SK-N-SH (cell line): Measurements from ENCODE around the gene CCKAR. TPM values are rescaled to one million over a fixed set of nuclear protein-coding genes. Genes with fewer than 3 reads are reported as not detected.

Experiments used
- CTCF ChIA-PET: fragments of 300-600, 350-600 bp; formaldehyde crosslinking; extraction: SDS; loops from one replicate; lab custom pipeline; 2021; lab: Yijun Ruan, JAX
- POLR2A ChIA-PET: fragments of 350-600 bp; sonication (Branson Sonifier 250); formaldehyde crosslinking; extraction: SDS; loops from one replicate; lab custom pipeline; 2020; ENCODE audit warnings: antibody characterized with exemption, inconsistent platforms; lab: Yijun Ruan, JAX
- DNase-seq: peaks from one replicate; pipeline ENCODE4 v3.0.0; 2012
- H2AFZ ChIP-seq: fragments of 200-600 bp; sonication (generic); 2 replicates; pipeline ENCODE4 v1.8.1; 2016; ENCODE audit warnings: antibody characterized with exemption, mild to moderate bottlenecking, low read depth
- H3F3A ChIP-seq: fragments of 200-600 bp; sonication (generic); replicated peaks from 2 replicates; pipeline ENCODE3; 2016; ENCODE audit warnings: antibody characterized with exemption, mild to moderate bottlenecking; ENCODE audit not compliant: insufficient read depth
- H3K27ac ChIP-seq, 2 experiments: fragments of 200-500 bp in 1 of 2; fragments of 200-600 bp in 1 of 2; sonication (Bioruptor generic) in 1 of 2; sonication (generic), shearing (Covaris generic) in 1 of 2; 2 replicates each; pipeline versions ENCODE4 v1.5.1 to v1.6.1; 2014 to 2016; ENCODE audit warnings: low read depth in 2 of 2, inconsistent platforms in 1 of 2, low read length in 1 of 2, mild to moderate bottlenecking in 1 of 2, mixed read lengths in 1 of 2
- H3K27me3 ChIP-seq: fragments of 200-600 bp; sonication (generic), shearing (Covaris generic); 2 replicates; pipeline ENCODE4 v1.6.1; 2016; ENCODE audit warnings: mixed run types; ENCODE audit not compliant: insufficient read depth
- H3K36me3 ChIP-seq, 2 experiments: fragments of 200-500 bp in 1 of 2; fragments of 200-600 bp in 1 of 2; sonication (Bioruptor generic) in 1 of 2; sonication (generic) in 1 of 2; replicated peaks in 1 of 2; 2 replicates each; pipeline versions ENCODE3 to v1.5.1; 2014 to 2016; ENCODE audit warnings: low read length in 1 of 2, mild to moderate bottlenecking in 1 of 2; ENCODE audit not compliant: insufficient read depth in 2 of 2, control insufficient read depth in 1 of 2
- H3K4me1 ChIP-seq, 2 experiments: fragments of 200-500 bp in 1 of 2; fragments of 200-600 bp in 1 of 2; sonication (Bioruptor generic) in 1 of 2; sonication (generic), shearing (Covaris generic) in 1 of 2; 2 replicates each; pipeline versions ENCODE4 v1.5.1 to v1.6.1; 2014 to 2016; ENCODE audit warnings: low read depth in 1 of 2, low read length in 1 of 2, mixed run types in 1 of 2; ENCODE audit not compliant: insufficient read depth in 2 of 2, control insufficient read depth in 1 of 2
- H3K4me2 ChIP-seq: fragments of 200-600 bp; sonication (generic), shearing (Covaris generic); 2 replicates; pipeline ENCODE4 v1.6.1; 2017; ENCODE audit warnings: mixed run types
- H3K4me3 ChIP-seq, 2 experiments: fragments of 200-500 bp in 1 of 2; fragments of 200-600 bp in 1 of 2; sonication (Bioruptor generic) in 1 of 2; sonication (generic), shearing (Covaris generic) in 1 of 2; 2 replicates each; pipeline versions ENCODE4 v1.5.1 to v1.8.1; 2014 to 2016; ENCODE audit warnings: low read depth in 2 of 2, inconsistent platforms in 1 of 2, low read length in 1 of 2, mild to moderate bottlenecking in 1 of 2, mixed read lengths in 1 of 2, moderate library complexity in 1 of 2
- H3K79me2 ChIP-seq: fragments of 200-600 bp; sonication (generic); 2 replicates; pipeline ENCODE4 v1.8.1; 2017; ENCODE audit warnings: mild to moderate bottlenecking; ENCODE audit not compliant: insufficient read depth
- H3K9ac ChIP-seq: fragments of 200-600 bp; sonication (generic); 2 replicates; pipeline ENCODE4 v1.6.1; 2017; ENCODE audit warnings: mixed run types
- H3K9me2 ChIP-seq: fragments of 200-600 bp; sonication (generic); 2 replicates; pipeline ENCODE4 v1.6.1; 2017; ENCODE audit warnings: mixed run types
- H3K9me3 ChIP-seq: fragments of 200-600 bp; sonication (generic); 2 replicates; pipeline ENCODE4 v1.6.1; 2017; ENCODE audit warnings: mixed run types, mild to moderate bottlenecking, moderate library complexity
- H4K20me1 ChIP-seq: fragments of 200-600 bp; sonication (generic); 2 replicates; pipeline ENCODE4 v1.6.1; 2017; ENCODE audit warnings: mild to moderate bottlenecking, mixed run types; ENCODE audit not compliant: insufficient read depth
- CHD2 ChIP-seq: fragments of 150-350 bp; IDR thresholded peaks from 2 replicates; pipeline ENCODE4 v1.6.1; 2018; ENCODE audit warnings: low read length; ENCODE audit not compliant: partially characterized antibody
- EP300 ChIP-seq, 2 experiments: IDR thresholded peaks; 2 replicates each; pipeline versions ENCODE4 v1.4.0 to v1.6.1; 2012; ENCODE audit warnings: borderline replicate concordance in 1 of 2, low read depth in 1 of 2, low read length in 1 of 2
- EZH2phosphoT487 ChIP-seq: fragments of 200-600 bp; sonication (generic); IDR thresholded peaks from 2 replicates; pipeline ENCODE4 v1.6.1; 2017; ENCODE audit warnings: low read depth, mixed run types, mild to moderate bottlenecking, antibody characterized with exemption, moderate library complexity, borderline replicate concordance
- FOSL2 ChIP-seq: IDR thresholded peaks from 2 replicates; pipeline ENCODE4 v1.4.0; 2012; ENCODE audit warnings: low read depth, mild to moderate bottlenecking, moderate library complexity, borderline replicate concordance
- GABPA ChIP-seq: IDR thresholded peaks from 2 replicates; pipeline ENCODE4 v1.4.0; 2012; ENCODE audit warnings: low read depth, mild to moderate bottlenecking
- IRF3 ChIP-seq: fragments of 150-350 bp; IDR thresholded peaks from 2 replicates; pipeline ENCODE4 v1.6.1; 2016; ENCODE audit warnings: mild to moderate bottlenecking, low read depth, low read length
- MAX ChIP-seq: IDR thresholded peaks from 2 replicates; pipeline ENCODE4 v1.4.0; 2012; ENCODE audit warnings: low read depth
- MXI1 ChIP-seq: IDR thresholded peaks from 2 replicates; pipeline ENCODE4 v1.6.1; 2012; ENCODE audit warnings: mild to moderate bottlenecking, low read depth, low read length, improper control_type of control experiment
- NFIC ChIP-seq: IDR thresholded peaks from 2 replicates; pipeline ENCODE4 v1.4.0; 2012; ENCODE audit warnings: borderline replicate concordance
- NRF1 ChIP-seq: IDR thresholded peaks from 2 replicates; pipeline ENCODE4 v1.6.1; 2012; ENCODE audit warnings: low read depth, mild to moderate bottlenecking, low read length
- PBX3 ChIP-seq: IDR thresholded peaks from 2 replicates; pipeline ENCODE4; 2012
- REST ChIP-seq: IDR thresholded peaks from 2 replicates; pipeline ENCODE4 v1.6.1; 2012; ENCODE audit warnings: mild to moderate bottlenecking, low read depth, low read length, moderate library complexity
- RXRA ChIP-seq: IDR thresholded peaks from 2 replicates; pipeline ENCODE4 v1.4.0; 2012; ENCODE audit warnings: low read depth, mild to moderate bottlenecking, borderline replicate concordance
- SIN3A ChIP-seq: IDR thresholded peaks from 2 replicates; pipeline ENCODE4 v1.6.1; 2012; ENCODE audit warnings: low read depth, mild to moderate bottlenecking, low read length, moderate library complexity, borderline replicate concordance
- SMC3 ChIP-seq: IDR thresholded peaks from 2 replicates; pipeline ENCODE4 v1.6.1; 2012; ENCODE audit warnings: low read depth, low read length, improper control_type of control experiment
- TEAD4 ChIP-seq: IDR thresholded peaks from 2 replicates; pipeline ENCODE4 v1.4.0; 2012; ENCODE audit warnings: mild to moderate bottlenecking, borderline replicate concordance; ENCODE audit not compliant: insufficient read depth
- WGBS: methylation state at CpG from one replicate; pipeline ENCODE4 v1.1.6; 2017; ENCODE audit warnings: low lambda C conversion rate; 5-methylcytosine and 5-hydroxymethylcytosine counted together
- polyA plus RNA-seq, 3 experiments: library from polyadenylated mRNA; depleted of rRNA; stranded (reverse); fragments of >200 nt; gene quantifications; 2 replicates each; pipeline ENCODE4 v1.2.3, GENCODE V29; 2012
- TF ChIP-seq, protein P1 (sequence below): IDR thresholded peaks from 2 replicates; pipeline ENCODE4 v1.4.0; 2012; ENCODE audit warnings: low read depth, borderline replicate concordance
- TF ChIP-seq, protein P2 (sequence below): fragments of 200-600 bp; sonication (generic); IDR thresholded peaks from 2 replicates; pipeline ENCODE4 v1.6.1; 2017; ENCODE audit warnings: antibody characterized with exemption, mild to moderate bottlenecking, moderate library complexity

Gene CCKAR
- polyA plus RNA-seq, 1 of the 3 experiments (the other 2 are of a cell fraction): not detected

DNA sequence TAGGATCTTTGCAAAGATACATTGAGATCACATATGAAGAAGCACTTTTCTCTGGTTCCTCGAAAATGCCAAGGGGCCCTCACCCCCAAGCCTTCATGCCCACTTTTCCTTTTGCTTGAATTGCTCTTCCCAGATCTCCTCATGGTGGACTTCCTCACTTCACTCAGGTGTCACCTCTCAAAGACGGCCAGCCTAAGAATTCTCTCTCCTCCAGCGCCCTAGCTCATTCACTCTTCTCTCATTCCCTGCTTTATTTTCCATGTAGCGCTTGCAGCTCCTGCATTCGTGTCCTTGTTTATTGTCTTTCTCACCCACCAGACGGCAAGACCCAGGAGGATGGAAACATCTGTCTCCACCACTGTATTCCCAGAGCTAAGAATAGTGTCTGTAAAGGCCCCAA lies 32.9 kb downstream of the CCKAR start (continued):
- no peak for TF ChIP-seq REST
- no peak for TF ChIP-seq SIN3A
- TF ChIP-seq CHD2: no peak
- TF ChIP-seq, protein P1, sequence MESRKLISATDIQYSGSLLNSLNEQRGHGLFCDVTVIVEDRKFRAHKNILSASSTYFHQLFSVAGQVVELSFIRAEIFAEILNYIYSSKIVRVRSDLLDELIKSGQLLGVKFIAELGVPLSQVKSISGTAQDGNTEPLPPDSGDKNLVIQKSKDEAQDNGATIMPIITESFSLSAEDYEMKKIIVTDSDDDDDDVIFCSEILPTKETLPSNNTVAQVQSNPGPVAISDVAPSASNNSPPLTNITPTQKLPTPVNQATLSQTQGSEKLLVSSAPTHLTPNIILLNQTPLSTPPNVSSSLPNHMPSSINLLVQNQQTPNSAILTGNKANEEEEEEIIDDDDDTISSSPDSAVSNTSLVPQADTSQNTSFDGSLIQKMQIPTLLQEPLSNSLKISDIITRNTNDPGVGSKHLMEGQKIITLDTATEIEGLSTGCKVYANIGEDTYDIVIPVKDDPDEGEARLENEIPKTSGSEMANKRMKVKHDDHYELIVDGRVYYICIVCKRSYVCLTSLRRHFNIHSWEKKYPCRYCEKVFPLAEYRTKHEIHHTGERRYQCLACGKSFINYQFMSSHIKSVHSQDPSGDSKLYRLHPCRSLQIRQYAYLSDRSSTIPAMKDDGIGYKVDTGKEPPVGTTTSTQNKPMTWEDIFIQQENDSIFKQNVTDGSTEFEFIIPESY: no peak
- TF ChIP-seq PBX3: no peak
- TF ChIP-seq NRF1: no peak
- TF ChIP-seq MXI1: no peak

DNA sequence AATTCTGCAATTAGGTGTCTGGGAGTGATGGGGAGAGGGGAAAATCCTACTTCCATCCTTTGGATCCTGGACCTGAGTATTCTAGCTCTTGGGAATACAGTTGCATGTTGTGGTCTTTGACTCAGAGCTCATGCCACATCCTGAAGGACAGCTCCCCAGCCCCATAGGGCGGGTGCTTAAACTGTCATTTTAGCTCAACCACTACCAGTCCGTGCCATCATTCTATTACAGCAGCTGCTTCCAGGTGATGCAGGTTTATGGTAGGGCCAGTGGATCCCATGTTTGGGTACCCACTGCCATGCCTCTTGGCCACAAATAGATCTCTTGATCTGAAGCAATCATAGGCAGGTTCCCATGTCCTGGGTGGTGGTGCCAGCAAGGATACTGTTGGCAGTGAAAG lies 34.7 kb downstream of the CCKAR start:
- no peaks in the 10 kb centered on the region for H3K79me2 ChIP-seq
- no peak overlapping the region for H3K4me3 ChIP-seq
- H3K36me3 ChIP-seq: no peaks in the 10 kb centered on the region
- H4K20me1 ChIP-seq: no peaks in the 10 kb centered on the region
- no peak overlapping the region for H3K27ac ChIP-seq
- no peaks in the 10 kb centered on the region for H3K27me3 ChIP-seq
- peaks cover 0 to 14% of the 10 kb centered on the region in 2 experiments; a peak in 1 of 4 replicates for H3K4me1 ChIP-seq
- H3K9me3 ChIP-seq: no peaks in the 10 kb centered on the region
- no peak overlapping the region for H3K4me2 ChIP-seq
- H3K9me2 ChIP-seq: no peaks in the 10 kb centered on the region
- POLR2A ChIA-PET: no interaction called here
- CTCF ChIA-PET: no interaction called here
- H3F3A ChIP-seq: no peaks in the 10 kb centered on the region
- H2AFZ ChIP-seq: no peak overlapping the region
- 57% methylated on average over 2 of the region's 2 CpGs for WGBS
- no peak overlapping the region for H3K9ac ChIP-seq
- DNase-seq: no peak
- TF ChIP-seq RXRA (no peak), IRF3 (no peak), NFIC (no peak), EP300 (IDR thresholded peaks at IDR 0.05; ENCODE audit: borderline replicate concordance in 1 of 2, low read depth in 1 of 2, low read length in 1 of 2) (no peak), GABPA (no peak), CHD2 (no peak), MAX (no peak), EZH2phosphoT487 (no peak), FOSL2 (no peak), TEAD4 (no peak), SMC3 (no peak)
- TF ChIP-seq, protein P2, sequence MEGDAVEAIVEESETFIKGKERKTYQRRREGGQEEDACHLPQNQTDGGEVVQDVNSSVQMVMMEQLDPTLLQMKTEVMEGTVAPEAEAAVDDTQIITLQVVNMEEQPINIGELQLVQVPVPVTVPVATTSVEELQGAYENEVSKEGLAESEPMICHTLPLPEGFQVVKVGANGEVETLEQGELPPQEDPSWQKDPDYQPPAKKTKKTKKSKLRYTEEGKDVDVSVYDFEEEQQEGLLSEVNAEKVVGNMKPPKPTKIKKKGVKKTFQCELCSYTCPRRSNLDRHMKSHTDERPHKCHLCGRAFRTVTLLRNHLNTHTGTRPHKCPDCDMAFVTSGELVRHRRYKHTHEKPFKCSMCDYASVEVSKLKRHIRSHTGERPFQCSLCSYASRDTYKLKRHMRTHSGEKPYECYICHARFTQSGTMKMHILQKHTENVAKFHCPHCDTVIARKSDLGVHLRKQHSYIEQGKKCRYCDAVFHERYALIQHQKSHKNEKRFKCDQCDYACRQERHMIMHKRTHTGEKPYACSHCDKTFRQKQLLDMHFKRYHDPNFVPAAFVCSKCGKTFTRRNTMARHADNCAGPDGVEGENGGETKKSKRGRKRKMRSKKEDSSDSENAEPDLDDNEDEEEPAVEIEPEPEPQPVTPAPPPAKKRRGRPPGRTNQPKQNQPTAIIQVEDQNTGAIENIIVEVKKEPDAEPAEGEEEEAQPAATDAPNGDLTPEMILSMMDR: no peak
